Kidney glomerular epithelial cell (primary cell): ENCODE data around the gene PDZRN4.
A peak's percentile ranks its signal among the peaks of the same experiment; 100 is the strongest.

Experiments
- DNase-seq: peaks from one replicate; lab custom pipeline; 2025; lab: John Stamatoyannopoulos, UW

The PDZRN4 gene

GRCh38 chr12:41453409-41453808 lies 265.3 kb downstream of the PDZRN4 start:
- DNase-seq = no peak

- DNase-seq = no peak
Observed at GRCh38 chr12:41459111-41459905, 271.2 kb downstream of the PDZRN4 start.

GRCh38 chr12:41459906-41460214 lies 271.7 kb downstream of the PDZRN4 start:
- DNase-seq = no peak

- no peak for DNase-seq
Observed at GRCh38 chr12:41460906-41461305, 272.8 kb downstream of the PDZRN4 start.

- no peak for DNase-seq
Observed at GRCh38 chr12:41462312-41462711, 274.2 kb downstream of the PDZRN4 start.

GRCh38 chr12:41465526-41465925 lies 277.4 kb downstream of the PDZRN4 start:
- DNase-seq = no peak

- no peak for DNase-seq
Observed at GRCh38 chr12:41466300-41466699, 278.2 kb downstream of the PDZRN4 start.

GRCh38 chr12:41466802-41467201 lies 278.7 kb downstream of the PDZRN4 start:
- no peak for DNase-seq

- no peak for DNase-seq
Observed at GRCh38 chr12:41467591-41468325, 279.6 kb downstream of the PDZRN4 start.

- no peak for DNase-seq
Observed at GRCh38 chr12:41468341-41468740, 280.2 kb downstream of the PDZRN4 start.

- DNase-seq = no peak
Observed at GRCh38 chr12:41468756-41469155, 280.6 kb downstream of the PDZRN4 start.

GRCh38 chr12:41473441-41473840 lies 285.3 kb downstream of the PDZRN4 start:
- no peak for DNase-seq

GRCh38 chr12:41474001-41474400 lies 285.9 kb downstream of the PDZRN4 start:
- DNase-seq = no peak

- no peak for DNase-seq
Observed at GRCh38 chr12:41476499-41477439, 288.6 kb downstream of the PDZRN4 start.

GRCh38 chr12:41479426-41479825 lies 291.3 kb downstream of the PDZRN4 start:
- DNase-seq = no peak

- DNase-seq = no peak
Observed at GRCh38 chr12:41485203-41485602, 297.1 kb downstream of the PDZRN4 start.

GRCh38 chr12:41486718-41487117 lies 298.6 kb downstream of the PDZRN4 start:
- peak; percentile 78 for DNase-seq

- DNase-seq = no peak
Observed at GRCh38 chr12:41496009-41496408, 307.9 kb downstream of the PDZRN4 start.

- DNase-seq = peak; percentile 41
Observed at GRCh38 chr12:41497409-41497808, 309.3 kb downstream of the PDZRN4 start.

GRCh38 chr12:41504976-41505375 lies 316.9 kb downstream of the PDZRN4 start:
- DNase-seq = no peak

- no peak for DNase-seq
Observed at GRCh38 chr12:41507286-41507685, 319.2 kb downstream of the PDZRN4 start.

- peak; percentile 87 for DNase-seq
Observed at GRCh38 chr12:41509271-41510055, 321.3 kb downstream of the PDZRN4 start.
